Measurements from ENCODE around the gene CAMK1D.

The CAMK1D gene

GRCh38 chr10:12597176-12597575, 247.8 kb downstream of the CAMK1D start:
- DNase-seq (ENCODE audit: low spot score): no peak

- no peak for DNase-seq (ENCODE audit: low spot score)
These were observed 248.7 kb downstream of the CAMK1D start for GRCh38 chr10:12597788-12598765.

GRCh38 chr10:12600652-12601051, 251.3 kb downstream of the CAMK1D start:
- no peak for DNase-seq (ENCODE audit: low spot score)

- DNase-seq (ENCODE audit: low spot score): no peak
These were observed 253.2 kb downstream of the CAMK1D start for GRCh38 chr10:12602521-12602920.

GRCh38 chr10:12603766-12604470, 254.6 kb downstream of the CAMK1D start:
- no peak for DNase-seq (ENCODE audit: low spot score)

GRCh38 chr10:12605580-12606405, 256.4 kb downstream of the CAMK1D start:
- peak; percentile 68 for DNase-seq (ENCODE audit: low spot score)

- no peak for DNase-seq (ENCODE audit: low spot score)
These were observed 257.1 kb downstream of the CAMK1D start for GRCh38 chr10:12606461-12606860.

- no peak for DNase-seq (ENCODE audit: low spot score)
These were observed 259.4 kb downstream of the CAMK1D start for GRCh38 chr10:12608761-12609160.

- no peak for DNase-seq (ENCODE audit: low spot score)
These were observed 260.1 kb downstream of the CAMK1D start for GRCh38 chr10:12609435-12609834.

- no peak for DNase-seq (ENCODE audit: low spot score)
These were observed 263.8 kb downstream of the CAMK1D start for GRCh38 chr10:12613136-12613535.

GRCh38 chr10:12614177-12614995, 265.0 kb downstream of the CAMK1D start:
- no peak for DNase-seq (ENCODE audit: low spot score)

- no peak for DNase-seq (ENCODE audit: low spot score)
These were observed 266.2 kb downstream of the CAMK1D start for GRCh38 chr10:12615296-12616220.

- no peak for DNase-seq (ENCODE audit: low spot score)
These were observed 268.1 kb downstream of the CAMK1D start for GRCh38 chr10:12617191-12618175.

GRCh38 chr10:12622016-12622415, 272.7 kb downstream of the CAMK1D start:
- no peak for DNase-seq (ENCODE audit: low spot score)

- no peak for DNase-seq (ENCODE audit: low spot score)
These were observed 273.3 kb downstream of the CAMK1D start for GRCh38 chr10:12622691-12623090.

- DNase-seq (ENCODE audit: low spot score): no peak
These were observed 276.2 kb downstream of the CAMK1D start for GRCh38 chr10:12625393-12626023.

GRCh38 chr10:12628153-12628552, 278.8 kb downstream of the CAMK1D start:
- no peak for DNase-seq (ENCODE audit: low spot score)

- DNase-seq (ENCODE audit: low spot score): no peak
These were observed 279.8 kb downstream of the CAMK1D start for GRCh38 chr10:12628964-12629766.

Data from hepatic stellate cell (primary cell).